PC-3 (cell line): Measurements from ENCODE around the gene SHROOM4.

Experiments
- EZH2 ChIP-seq: fragments of 300-600 bp; sonication (generic); IDR thresholded peaks from one replicate; pipeline ENCODE4 v1.6.1; 2017; ENCODE audit warnings: antibody characterized with exemption, mild to moderate bottlenecking, low read length; ENCODE audit not compliant: unreplicated experiment
- EZH2phosphoT487 ChIP-seq: fragments of 300-600 bp; sonication (generic); IDR thresholded peaks from 2 replicates; pipeline ENCODE4 v1.6.1; 2018; ENCODE audit warnings: mild to moderate bottlenecking, antibody characterized with exemption, low read length, borderline replicate concordance
- TF ChIP-seq, protein P1 (sequence below): fragments of 300-600 bp; sonication (generic); conservative IDR thresholded peaks from 2 replicates; pipeline ENCODE4 v1.5.1; 2017; ENCODE audit warnings: antibody characterized with exemption, low read depth, mild to moderate bottlenecking, low read length

DNA sequence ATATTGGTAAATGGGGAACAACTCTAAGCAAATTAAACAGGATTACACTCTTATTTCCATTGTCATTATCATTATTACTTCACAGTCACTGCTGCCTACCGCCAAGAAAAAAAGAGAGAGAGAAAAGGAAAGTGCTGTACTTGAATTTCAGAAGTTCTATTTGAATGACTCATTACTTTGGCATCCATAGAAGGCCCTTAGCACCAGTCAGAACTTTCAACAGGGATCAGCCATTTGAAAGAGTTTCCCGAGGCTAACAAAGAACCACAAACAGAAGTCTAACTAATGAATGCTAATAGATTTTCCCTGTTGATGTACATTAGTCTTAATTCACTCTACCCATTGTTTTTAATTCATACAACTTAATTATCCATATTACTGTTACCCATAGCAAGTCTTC is 116.3 kb downstream of the SHROOM4 start:
- TF ChIP-seq, protein P1, sequence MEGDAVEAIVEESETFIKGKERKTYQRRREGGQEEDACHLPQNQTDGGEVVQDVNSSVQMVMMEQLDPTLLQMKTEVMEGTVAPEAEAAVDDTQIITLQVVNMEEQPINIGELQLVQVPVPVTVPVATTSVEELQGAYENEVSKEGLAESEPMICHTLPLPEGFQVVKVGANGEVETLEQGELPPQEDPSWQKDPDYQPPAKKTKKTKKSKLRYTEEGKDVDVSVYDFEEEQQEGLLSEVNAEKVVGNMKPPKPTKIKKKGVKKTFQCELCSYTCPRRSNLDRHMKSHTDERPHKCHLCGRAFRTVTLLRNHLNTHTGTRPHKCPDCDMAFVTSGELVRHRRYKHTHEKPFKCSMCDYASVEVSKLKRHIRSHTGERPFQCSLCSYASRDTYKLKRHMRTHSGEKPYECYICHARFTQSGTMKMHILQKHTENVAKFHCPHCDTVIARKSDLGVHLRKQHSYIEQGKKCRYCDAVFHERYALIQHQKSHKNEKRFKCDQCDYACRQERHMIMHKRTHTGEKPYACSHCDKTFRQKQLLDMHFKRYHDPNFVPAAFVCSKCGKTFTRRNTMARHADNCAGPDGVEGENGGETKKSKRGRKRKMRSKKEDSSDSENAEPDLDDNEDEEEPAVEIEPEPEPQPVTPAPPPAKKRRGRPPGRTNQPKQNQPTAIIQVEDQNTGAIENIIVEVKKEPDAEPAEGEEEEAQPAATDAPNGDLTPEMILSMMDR: no peak
- TF ChIP-seq EZH2 (no peak), EZH2phosphoT487 (no peak)
